PFSK-1 (cell line): Measurements from ENCODE around the gene AKAP13.

Experiments
- FOXP2 ChIP-seq: optimal IDR thresholded peaks from 2 replicates; pipeline ENCODE3; 2011; ENCODE audit warnings: borderline replicate concordance, control low read depth, inconsistent platforms; ENCODE audit not compliant: insufficient read depth; ENCODE audit errors: extremely low read length, extremely low read depth
- POLR2AphosphoS5 ChIP-seq: IDR thresholded peaks from 2 replicates; pipeline ENCODE4 v1.6.1; 2012; ENCODE audit warnings: low read depth, mild to moderate bottlenecking, control low read depth, low read length, moderate library complexity
- SIN3A ChIP-seq: IDR thresholded peaks from 2 replicates; pipeline ENCODE4 v1.6.1; 2012; ENCODE audit warnings: mild to moderate bottlenecking, low read length, moderate library complexity, borderline replicate concordance; ENCODE audit not compliant: insufficient read depth
- TAF1 ChIP-seq: IDR thresholded peaks from 2 replicates; pipeline ENCODE4 v1.6.1; 2012; ENCODE audit warnings: low read length, control low read depth, borderline replicate concordance; ENCODE audit not compliant: insufficient read depth
- TF ChIP-seq, protein P1 (sequence below), 2 experiments: IDR thresholded peaks; 2 replicates each; pipeline versions ENCODE4 v1.6.1 to v1.8.0; 2011 to 2012; ENCODE audit warnings: low read depth in 2 of 2, low read length in 2 of 2, control low read depth in 1 of 2, inconsistent platforms in 1 of 2, mild to moderate bottlenecking in 1 of 2, moderate library complexity in 1 of 2; ENCODE audit not compliant: insufficient read depth in 1 of 2

Gene AKAP13

DNA sequence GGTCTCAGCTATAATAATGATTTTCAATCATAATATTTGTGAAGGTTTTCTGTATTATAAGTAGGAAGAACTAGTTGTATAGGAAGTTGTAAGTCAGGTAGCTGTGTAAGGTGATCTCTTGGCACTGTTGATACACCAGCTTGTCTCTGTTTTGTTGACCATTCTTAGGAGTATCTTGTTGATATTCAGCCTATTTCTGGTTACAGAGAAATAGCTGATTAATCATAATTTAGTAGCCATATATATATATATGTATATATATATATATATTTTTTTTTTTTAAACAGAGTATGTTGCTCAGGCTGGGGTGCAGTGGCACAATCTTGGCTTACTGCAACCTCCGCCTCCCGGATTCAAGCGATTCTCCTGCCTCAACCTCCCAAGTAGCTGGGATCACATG lies 20.2 kb downstream of the AKAP13 start:
- TF ChIP-seq TAF1 (no peak), POLR2AphosphoS5 (no peak), SIN3A (no peak)

DNA sequence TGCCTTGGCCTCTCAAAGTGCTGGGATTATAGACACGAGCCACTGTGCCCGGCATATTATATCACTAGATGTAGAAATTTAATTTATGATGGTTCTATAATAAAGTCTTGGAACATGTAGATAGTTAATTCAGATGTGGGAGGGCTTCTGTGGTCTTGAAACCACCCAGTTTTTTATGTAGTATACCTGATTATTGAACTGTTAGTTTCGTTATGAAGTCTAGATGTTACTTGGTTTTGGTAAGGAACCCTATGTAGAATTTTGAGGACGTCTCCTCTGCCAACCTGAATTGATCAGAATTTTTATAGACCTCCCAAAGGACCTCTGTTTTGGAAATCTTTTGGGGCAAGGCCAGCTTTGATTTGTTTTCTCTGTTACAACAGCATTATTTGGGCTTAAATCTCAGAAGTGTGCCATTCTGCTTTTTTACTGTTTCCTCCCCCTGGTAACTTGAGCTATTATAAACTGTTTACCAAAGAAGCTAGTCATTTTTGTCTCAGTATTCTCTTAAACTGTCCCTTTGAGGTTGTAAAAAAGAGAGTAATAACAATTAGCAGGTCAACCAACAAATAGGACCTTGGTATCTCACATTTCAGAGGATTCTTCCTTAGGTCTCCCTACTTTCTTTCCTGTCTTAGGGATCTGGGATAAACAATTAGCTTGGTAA lies 20.8 kb downstream of the AKAP13 start:
- no peak for TF ChIP-seq TAF1

DNA sequence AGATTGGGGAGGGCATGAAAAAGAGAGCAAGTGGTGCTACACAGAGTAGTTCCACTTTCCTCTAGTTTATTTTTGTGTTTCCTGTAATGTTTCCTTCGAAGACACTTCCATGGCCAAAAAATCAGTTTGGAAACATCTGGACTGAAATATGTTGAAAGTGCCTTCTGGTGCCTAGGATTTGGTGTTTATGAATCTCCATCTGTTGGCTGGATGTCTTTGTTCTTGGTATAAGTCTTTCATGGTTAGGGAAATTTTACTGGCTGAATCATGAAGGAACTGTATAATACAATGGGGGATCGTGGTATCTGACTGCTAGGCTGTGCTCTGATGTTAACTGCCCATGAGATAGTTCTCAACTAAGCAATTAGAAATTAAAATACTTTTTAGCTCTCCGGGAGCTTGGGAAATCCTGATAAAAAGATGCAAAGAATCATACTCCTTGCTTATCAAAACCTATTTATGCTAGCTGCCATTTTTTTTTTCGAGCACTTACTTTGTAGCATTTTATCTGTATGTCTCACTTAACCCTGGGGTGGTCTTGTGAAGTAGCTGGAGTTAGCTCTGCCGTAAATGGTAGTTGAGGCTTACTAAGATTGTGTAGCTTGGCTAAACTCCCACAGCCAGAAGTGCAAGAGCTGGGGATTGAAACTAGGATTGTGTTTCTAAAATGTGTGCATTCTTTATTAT lies 21.9 kb downstream of the AKAP13 start:
- TF ChIP-seq, protein P1, sequence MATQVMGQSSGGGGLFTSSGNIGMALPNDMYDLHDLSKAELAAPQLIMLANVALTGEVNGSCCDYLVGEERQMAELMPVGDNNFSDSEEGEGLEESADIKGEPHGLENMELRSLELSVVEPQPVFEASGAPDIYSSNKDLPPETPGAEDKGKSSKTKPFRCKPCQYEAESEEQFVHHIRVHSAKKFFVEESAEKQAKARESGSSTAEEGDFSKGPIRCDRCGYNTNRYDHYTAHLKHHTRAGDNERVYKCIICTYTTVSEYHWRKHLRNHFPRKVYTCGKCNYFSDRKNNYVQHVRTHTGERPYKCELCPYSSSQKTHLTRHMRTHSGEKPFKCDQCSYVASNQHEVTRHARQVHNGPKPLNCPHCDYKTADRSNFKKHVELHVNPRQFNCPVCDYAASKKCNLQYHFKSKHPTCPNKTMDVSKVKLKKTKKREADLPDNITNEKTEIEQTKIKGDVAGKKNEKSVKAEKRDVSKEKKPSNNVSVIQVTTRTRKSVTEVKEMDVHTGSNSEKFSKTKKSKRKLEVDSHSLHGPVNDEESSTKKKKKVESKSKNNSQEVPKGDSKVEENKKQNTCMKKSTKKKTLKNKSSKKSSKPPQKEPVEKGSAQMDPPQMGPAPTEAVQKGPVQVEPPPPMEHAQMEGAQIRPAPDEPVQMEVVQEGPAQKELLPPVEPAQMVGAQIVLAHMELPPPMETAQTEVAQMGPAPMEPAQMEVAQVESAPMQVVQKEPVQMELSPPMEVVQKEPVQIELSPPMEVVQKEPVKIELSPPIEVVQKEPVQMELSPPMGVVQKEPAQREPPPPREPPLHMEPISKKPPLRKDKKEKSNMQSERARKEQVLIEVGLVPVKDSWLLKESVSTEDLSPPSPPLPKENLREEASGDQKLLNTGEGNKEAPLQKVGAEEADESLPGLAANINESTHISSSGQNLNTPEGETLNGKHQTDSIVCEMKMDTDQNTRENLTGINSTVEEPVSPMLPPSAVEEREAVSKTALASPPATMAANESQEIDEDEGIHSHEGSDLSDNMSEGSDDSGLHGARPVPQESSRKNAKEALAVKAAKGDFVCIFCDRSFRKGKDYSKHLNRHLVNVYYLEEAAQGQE (IDR thresholded peaks at IDR 0.05; ENCODE audit: insufficient read depth in 1 of 2, low read depth in 2 of 2, low read length in 2 of 2) = no peak
- no peak for TF ChIP-seq SIN3A
- no peak for TF ChIP-seq POLR2AphosphoS5
- TF ChIP-seq FOXP2 = no peak
- no peak for TF ChIP-seq TAF1

DNA sequence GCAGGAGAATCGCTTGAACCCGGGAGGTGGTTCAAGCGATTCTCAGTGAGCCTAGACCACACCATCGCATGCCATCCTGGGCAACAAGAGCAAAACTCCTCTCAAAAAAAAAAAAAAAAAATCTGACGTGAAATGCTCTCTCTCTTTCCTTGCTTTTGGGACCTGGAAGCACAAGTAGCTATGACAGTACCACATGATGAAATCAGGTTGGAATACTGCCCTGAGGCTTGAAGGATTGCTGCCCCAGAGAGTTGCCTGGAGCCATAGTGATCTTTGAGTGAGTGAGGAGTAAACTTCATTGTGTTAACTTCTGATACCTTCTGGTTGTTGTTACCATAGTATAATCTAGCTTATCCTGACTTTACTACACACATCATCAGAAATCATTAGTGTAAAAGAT lies 23.3 kb downstream of the AKAP13 start:
- TF ChIP-seq, protein P1 (IDR thresholded peaks at IDR 0.05; ENCODE audit: insufficient read depth in 1 of 2, low read depth in 2 of 2, low read length in 2 of 2) = no peak
- TF ChIP-seq POLR2AphosphoS5 (no peak), FOXP2 (no peak), SIN3A (no peak)

DNA sequence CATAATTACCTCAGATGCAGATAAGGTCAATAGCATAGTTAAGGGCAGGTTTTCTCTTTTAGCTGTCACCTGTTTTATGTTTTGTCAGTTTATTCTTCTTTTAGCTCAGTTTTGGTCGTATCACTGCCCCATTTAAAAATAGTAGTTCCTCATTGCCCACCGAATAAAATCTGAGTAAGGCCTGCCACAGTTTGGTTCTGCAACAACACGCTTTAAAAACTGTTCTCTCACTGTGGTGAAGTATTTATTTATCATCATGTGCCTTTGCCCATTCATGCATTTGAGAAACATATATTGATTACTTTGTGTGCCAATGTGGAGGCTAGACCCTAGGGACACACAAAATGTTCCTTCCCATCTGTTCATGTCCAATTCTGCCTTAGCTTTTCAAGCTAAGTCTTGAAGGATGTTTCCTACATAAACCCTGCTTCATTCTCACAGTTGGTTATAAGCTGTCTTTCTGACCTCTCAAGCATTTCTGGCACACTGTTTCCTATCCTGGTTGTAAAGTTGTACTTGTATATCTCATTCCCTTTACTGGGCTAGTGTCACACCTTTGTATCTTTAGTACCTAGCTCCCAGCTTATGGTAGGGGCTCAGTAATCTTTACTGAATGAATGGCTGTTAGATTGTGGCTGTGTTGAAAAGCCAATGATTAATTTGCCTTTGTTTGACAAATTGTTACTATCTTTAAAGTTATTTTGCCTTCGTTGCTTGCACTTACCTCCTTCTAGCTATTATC lies 23.9 kb downstream of the AKAP13 start:
- TF ChIP-seq SIN3A = no peak
- no peak for TF ChIP-seq POLR2AphosphoS5
- no peak for TF ChIP-seq TAF1
- TF ChIP-seq, protein P1 (IDR thresholded peaks at IDR 0.05; ENCODE audit: insufficient read depth in 1 of 2, low read depth in 2 of 2, low read length in 2 of 2) = no peak
- TF ChIP-seq FOXP2 = no peak
